ENCODE measurements around the gene EMP3. TPM values are rescaled to one million over a fixed set of nuclear protein-coding genes. Genes with fewer than 3 reads are reported as not detected.

EMP3 gene
- total RNA-seq, 1 experiment from 2014 or later: 171 TPM

- CTCF ChIA-PET: no interaction called here
- no TSS peak for BruUV-seq (replicated peaks)
- DNase-seq (ENCODE audit: low read depth, low spot score) (no peak), ATAC-seq (no peak)
- Histone ChIP-seq H3K36me3 (ENCODE audit: control insufficient read depth, insufficient read depth, low read length) (no peaks in the 10 kb centered on the region), H3K27ac (ENCODE audit: low read length) (no peak overlapping the region), H3K4me1 (ENCODE audit: control insufficient read depth, insufficient read depth, low read length) (no peaks in the 10 kb centered on the region), H3K4me3 (ENCODE audit: low read depth in 2 of 2, low read length in 2 of 2) (no peak overlapping the region), H3K27me3 (ENCODE audit: control insufficient read depth, insufficient read depth, low read length) (no peaks in the 10 kb centered on the region), H3K9me3 (ENCODE audit: control insufficient read depth, insufficient read depth, low read depth, low read length) (no peaks in the 10 kb centered on the region)
- in situ Hi-C loops (cut with HindIII; ENCODE audit: low pct_unique_long_range_greater_than_20kb, low sequenced_read_pairs): no loop called here
- TF ChIP-seq TCF7L2 (IDR thresholded peaks at IDR 0.05; ENCODE audit: low read depth, low read length) (no peak), SIN3A (IDR thresholded peaks at IDR 0.05; ENCODE audit: borderline replicate concordance, insufficient read depth, low read depth, low read length) (no peak), REST (IDR thresholded peaks at IDR 0.05; ENCODE audit: insufficient read depth in 1 of 2, low read depth in 2 of 2, low read length in 1 of 2) (no peak), POLR2AphosphoS5 (IDR thresholded peaks at IDR 0.05; ENCODE audit: low read depth, low read length) (no peak)
- intact Hi-C loops (cut with micrococcal nuclease; ENCODE audit: unreplicated experiment): no loop called here
- POLR2A ChIA-PET: no interaction called here
Measured at GRCh38 chr19:48295458-48295857, 29.9 kb upstream of the EMP3 start.

- ChIA-PET POLR2A (no interaction called here), CTCF (no interaction called here)
- in situ Hi-C loops (cut with HindIII; ENCODE audit: low pct_unique_long_range_greater_than_20kb, low sequenced_read_pairs): no loop called here
- Histone ChIP-seq H3K4me1 (ENCODE audit: control insufficient read depth, insufficient read depth, low read length) (no peaks in the 10 kb centered on the region), H3K27ac (ENCODE audit: low read length) (no peak overlapping the region), H3K27me3 (ENCODE audit: control insufficient read depth, insufficient read depth, low read length) (no peaks in the 10 kb centered on the region), H3K4me3 (ENCODE audit: low read depth in 2 of 2, low read length in 2 of 2) (no peak overlapping the region), H3K36me3 (ENCODE audit: control insufficient read depth, insufficient read depth, low read length) (no peaks in the 10 kb centered on the region), H3K9me3 (ENCODE audit: control insufficient read depth, insufficient read depth, low read depth, low read length) (no peaks in the 10 kb centered on the region)
- no peak for DNase-seq (ENCODE audit: low read depth, low spot score)
- TF ChIP-seq SIN3A (IDR thresholded peaks at IDR 0.05; ENCODE audit: borderline replicate concordance, insufficient read depth, low read depth, low read length) (no peak), REST (IDR thresholded peaks at IDR 0.05; ENCODE audit: insufficient read depth in 1 of 2, low read depth in 2 of 2, low read length in 1 of 2) (no peak), POLR2AphosphoS5 (IDR thresholded peaks at IDR 0.05; ENCODE audit: low read depth, low read length) (no peak), TCF7L2 (IDR thresholded peaks at IDR 0.05; ENCODE audit: low read depth, low read length) (no peak), CTCF (IDR thresholded peaks at IDR 0.05) (no peak)
- no TSS peak for BruUV-seq (replicated peaks)
- intact Hi-C loops (cut with micrococcal nuclease; ENCODE audit: unreplicated experiment): no loop called here
- no peak; the same call in 1 of the 2 replicates for ATAC-seq
Measured at GRCh38 chr19:48296963-48297734, 28.2 kb upstream of the EMP3 start.
